ENCODE measurements around the gene PDGFD. TPM values are rescaled to one million over a fixed set of nuclear protein-coding genes. Genes with fewer than 3 reads are reported as not detected.

PDGFD gene
- polyA plus RNA-seq, 3 donors, result 7.7 to 15.7 (median 9.1) TPM

GRCh38 chr11:104036588-104036987, 127.4 kb downstream of the PDGFD start, which contains the start of gene DDI1:
Gene DDI1, plus strand, starts transcription at chr11:104036640. Its CDS starts 183 bp downstream, at chr11:104036823.
- H3K27ac ChIP-seq (ENCODE audit: low read depth, low read length), result no peak within 1 kb of the TSS

GRCh38 chr11:104033561-104033960, 130.4 kb downstream of the PDGFD start:
- 84 to 96% (median 86%) methylated on average over 1 of the region's 1 CpG for WGBS, 3 donors
- H3K27ac ChIP-seq (ENCODE audit: low read depth, low read length), result no peak overlapping the region

More at GRCh38 chr11:104036588-104036987, 127.4 kb downstream of the PDGFD start, which contains the start of gene DDI1:
- WGBS, 3 donors, result 98% methylated on average over 20 to 26 of the region's 26 CpGs

GRCh38 chr11:104033134-104033533, 130.8 kb downstream of the PDGFD start:
- H3K27ac ChIP-seq (ENCODE audit: low read depth, low read length), result no peak overlapping the region

GRCh38 chr11:104028476-104029263, 135.3 kb downstream of the PDGFD start:
- WGBS, 3 donors, result 31 to 74% (median 70%) methylated on average over 3 of the region's 3 CpGs
- H3K27ac ChIP-seq (ENCODE audit: low read depth, low read length), result no peak overlapping the region

- 91 to 98% (median 96%) methylated on average over 2 of the region's 2 CpGs for WGBS, 3 donors
- no peak overlapping the region for H3K27ac ChIP-seq (ENCODE audit: low read depth, low read length)
These were observed 139.4 kb downstream of the PDGFD start for GRCh38 chr11:104024572-104024971.

- H3K27ac ChIP-seq (ENCODE audit: low read depth, low read length), result no peak overlapping the region
- WGBS, 3 donors, result 73 to 81% (median 77%) methylated on average over 3 of the region's 3 CpGs
These were observed 148.1 kb downstream of the PDGFD start for GRCh38 chr11:104015649-104016415.

- no peak overlapping the region for H3K27ac ChIP-seq (ENCODE audit: low read depth, low read length)
- 81 to 91% (median 86%) methylated on average over 2 of the region's 2 CpGs for WGBS, 3 donors
These were observed 152.9 kb downstream of the PDGFD start for GRCh38 chr11:104011044-104011443.

- 67 to 74% (median 70%) methylated on average over 3 of the region's 3 CpGs for WGBS, 3 donors
These were observed 154.2 kb downstream of the PDGFD start for GRCh38 chr11:104009744-104010143.

GRCh38 chr11:104005234-104005855, 158.6 kb downstream of the PDGFD start:
- WGBS, 3 donors, result 30 to 70% (median 66%) methylated on average over 2 of the region's 2 CpGs
- H3K27ac ChIP-seq (ENCODE audit: low read depth, low read length), result no peak overlapping the region

More at GRCh38 chr11:104009744-104010143, 154.2 kb downstream of the PDGFD start:
- H3K27ac ChIP-seq (ENCODE audit: low read depth, low read length), result no peak overlapping the region

- no peak overlapping the region for H3K27ac ChIP-seq (ENCODE audit: low read depth, low read length)
These were observed 160.5 kb downstream of the PDGFD start for GRCh38 chr11:104003491-104003890.

- no peak overlapping the region for H3K27ac ChIP-seq (ENCODE audit: low read depth, low read length)
- 62 to 90% (median 65%) methylated on average over 3 of the region's 3 CpGs for WGBS, 3 donors
These were observed 162.3 kb downstream of the PDGFD start for GRCh38 chr11:104001561-104002056.

- 65 to 71% (median 65%) methylated on average over 5 of the region's 5 CpGs for WGBS, 3 donors
- H3K27ac ChIP-seq (ENCODE audit: low read depth, low read length), result no peak overlapping the region
These were observed 163.1 kb downstream of the PDGFD start for GRCh38 chr11:104000798-104001197.

GRCh38 chr11:103998826-103999508, 165.0 kb downstream of the PDGFD start:
- WGBS, 3 donors, result 94 to 96% (median 95%) methylated on average over 5 of the region's 5 CpGs
- H3K27ac ChIP-seq (ENCODE audit: low read depth, low read length), result no peak overlapping the region

GRCh38 chr11:103997082-103997481, 166.9 kb downstream of the PDGFD start:
- H3K27ac ChIP-seq (ENCODE audit: low read depth, low read length), result no peak overlapping the region
- 88 to 95% (median 93%) methylated on average over 1 of the region's 1 CpG for WGBS, 3 donors

- 95 to 97% (median 96%) methylated on average over 4 of the region's 4 CpGs for WGBS, 3 donors
- H3K27ac ChIP-seq (ENCODE audit: low read depth, low read length), result no peak overlapping the region
These were observed 168.1 kb downstream of the PDGFD start for GRCh38 chr11:103995896-103996295.

GRCh38 chr11:103994518-103994917, 169.4 kb downstream of the PDGFD start:
- no peak overlapping the region for H3K27ac ChIP-seq (ENCODE audit: low read depth, low read length)
- 81 to 94% (median 88%) methylated on average over 2 of the region's 2 CpGs for WGBS, 3 donors

- WGBS, 3 donors, result 89 to 94% (median 91%) methylated on average over 1 of the region's 1 CpG
- no peak overlapping the region for H3K27ac ChIP-seq (ENCODE audit: low read depth, low read length)
These were observed 169.9 kb downstream of the PDGFD start for GRCh38 chr11:103994094-103994493.

- no peak overlapping the region for H3K27ac ChIP-seq (ENCODE audit: low read depth, low read length)
These were observed 170.4 kb downstream of the PDGFD start for GRCh38 chr11:103993507-103993906.

All from adipose tissue (tissue), 3 donors.